HG02623 (cell line): Measurements from ENCODE around the gene TBXA2R.

ENCODE experiments used
- ATAC-seq: cut with Tn5 transposase; IDR thresholded peaks from one replicate; pipeline ENCODE4 v1.9.1; 2021; ENCODE audit warnings: moderate library complexity; ENCODE audit not compliant: unreplicated experiment

Gene TBXA2R

GRCh38 chr19:3620817-3621547, 14.3 kb upstream of the TBXA2R start:
- ATAC-seq, result no peak

- ATAC-seq, result no peak
Observed at GRCh38 chr19:3620145-3620816, 13.6 kb upstream of the TBXA2R start.

- no peak for ATAC-seq
Observed at GRCh38 chr19:3619631-3620012, 12.9 kb upstream of the TBXA2R start.

GRCh38 chr19:3618811-3619630, 12.3 kb upstream of the TBXA2R start:
- no peak for ATAC-seq

GRCh38 chr19:3618144-3618810, 11.6 kb upstream of the TBXA2R start:
- ATAC-seq, result no peak

- ATAC-seq, result no peak
Observed at GRCh38 chr19:3617463-3617862, 10.8 kb upstream of the TBXA2R start.

- ATAC-seq, result no peak
Observed at GRCh38 chr19:3615524-3616135, 9.0 kb upstream of the TBXA2R start.

GRCh38 chr19:3614858-3615505, 8.3 kb upstream of the TBXA2R start:
- no peak for ATAC-seq

GRCh38 chr19:3613818-3614661, 7.4 kb upstream of the TBXA2R start:
- ATAC-seq, result no peak

- no peak for ATAC-seq
Observed at GRCh38 chr19:3612901-3613741, 6.4 kb upstream of the TBXA2R start.

GRCh38 chr19:3612330-3612729, 5.7 kb upstream of the TBXA2R start:
- no peak for ATAC-seq

GRCh38 chr19:3611841-3612240, 5.2 kb upstream of the TBXA2R start:
- no peak for ATAC-seq

GRCh38 chr19:3610745-3611717, 4.4 kb upstream of the TBXA2R start:
- no peak for ATAC-seq

- ATAC-seq, result no peak
Observed at GRCh38 chr19:3609779-3610719, 3.4 kb upstream of the TBXA2R start.

GRCh38 chr19:3608750-3609322, 2.2 kb upstream of the TBXA2R start:
- no peak for ATAC-seq

GRCh38 chr19:3608079-3608641, 1.5 kb upstream of the TBXA2R start:
- ATAC-seq, result no peak
